Breast epithelium (tissue), 4 donors: ENCODE data around the gene TMEM217. TPM values are rescaled to one million over a fixed set of nuclear protein-coding genes. Genes with fewer than 3 reads are reported as not detected.

Experiments
- DNase-seq, 2 donors: peaks; one replicate each; pipeline ENCODE4 v3.0.0-alpha.2; 2019; ENCODE audit warnings: low spot score in 2 of 2
- H3K27ac ChIP-seq, 2 donors: fragments of 200-600 bp; sonication (generic) in 1 of 2; one replicate each; pipeline ENCODE4 v1.5.1; 2016 to 2019; ENCODE audit warnings: mild to moderate bottlenecking in 1 of 2
- H3K27me3 ChIP-seq, 2 donors: fragments of 200-600 bp; sonication (generic) in 1 of 2; one replicate each; pipeline versions ENCODE4 v1.5.1 to v1.6.0; 2017 to 2019; ENCODE audit warnings: control low read depth in 1 of 2, mild to moderate bottlenecking in 1 of 2
- H3K36me3 ChIP-seq: fragments of 200-600 bp; one replicate; pipeline ENCODE4 v1.5.1; 2019
- H3K4me1 ChIP-seq, 2 donors: fragments of 200-600 bp; sonication (generic); one replicate each; pipeline ENCODE4 v1.5.1; 2016 to 2019; ENCODE audit warnings: control low read depth in 1 of 2
- H3K4me3 ChIP-seq, 3 donors: fragments of 200-600 bp; sonication (generic); 1 replicate in 2 of 3; 2 replicates in 1 of 3; pipeline ENCODE4 v1.5.1; 2016 to 2019; ENCODE audit warnings: mild to moderate bottlenecking in 3 of 3, moderate library complexity in 2 of 3
- H3K9me3 ChIP-seq, 2 donors: fragments of 200-600 bp; sonication (generic) in 1 of 2; one replicate each; pipeline ENCODE4 v1.5.1; 2016 to 2019; ENCODE audit warnings: control low read depth in 1 of 2
- CTCF ChIP-seq, 3 donors: fragments of 450-650 bp; IDR thresholded peaks; one replicate each; pipeline ENCODE4 v1.5.1; 2016 to 2017; ENCODE audit warnings: antibody characterized with exemption in 3 of 3, mild to moderate bottlenecking in 3 of 3, moderate library complexity in 3 of 3
- POLR2A ChIP-seq: fragments of 450-650 bp; IDR thresholded peaks from one replicate; pipeline ENCODE4 v1.6.1; 2016; ENCODE audit warnings: antibody characterized with exemption, mild to moderate bottlenecking, moderate library complexity
- POLR2AphosphoS5 ChIP-seq, 3 donors: sonication (generic); formaldehyde crosslinking; IDR thresholded peaks; one replicate each; pipeline ENCODE4 v1.6.1; 2017; ENCODE audit warnings: antibody characterized with exemption in 3 of 3
- intact Hi-C: fragments of 100-400 bp; cut with DNase I; formaldehyde crosslinking; loops from one replicate; pipeline ENCODE4 v1.15.1; 2023; ENCODE audit warnings: low total_unique reads
- total RNA-seq, 3 donors: library from RNA; depleted of rRNA; stranded (reverse); fragments of >200 nt; gene quantifications; one replicate each; pipeline ENCODE4 v1.1.0, GENCODE V29; 2016

TMEM217 gene
- total RNA-seq, 3 donors from 2014 or later, result 0.66 to 1.0 TPM; not detected in 1

- Histone ChIP-seq H3K4me3 (no peak overlapping the region), H3K27ac (no peak overlapping the region), H3K9me3 (no peaks in the 10 kb centered on the region), H3K36me3 (no peaks in the 10 kb centered on the region), H3K27me3 (no peaks in the 10 kb centered on the region), H3K4me1 (no peaks in the 10 kb centered on the region)
- no peak for DNase-seq
- TF ChIP-seq POLR2AphosphoS5 (IDR thresholded peaks at IDR 0.05) (no peak), POLR2A (no peak), CTCF (IDR thresholded peaks at IDR 0.05) (no peak)
- intact Hi-C loops, result no loop called here
Observed at GRCh38 chr6:37265860-37266259, 7.9 kb upstream of the TMEM217 start.

GRCh38 chr6:37265001-37265400 is 7.1 kb upstream of the TMEM217 start:
- Histone ChIP-seq H3K36me3 (no peaks in the 10 kb centered on the region), H3K4me1 (no peaks in the 10 kb centered on the region), H3K9me3 (no peaks in the 10 kb centered on the region), H3K27ac (no peak overlapping the region), H3K4me3 (no peak overlapping the region), H3K27me3 (no peaks in the 10 kb centered on the region)
- TF ChIP-seq POLR2A, result no peak
- TF ChIP-seq POLR2AphosphoS5 (IDR thresholded peaks at IDR 0.05), result no peak
- no peak for TF ChIP-seq CTCF (IDR thresholded peaks at IDR 0.05)
- DNase-seq, result no peak
- intact Hi-C loops, result no loop called here

- Histone ChIP-seq H3K4me3 (no peak overlapping the region), H3K36me3 (no peaks in the 10 kb centered on the region), H3K4me1 (peaks cover 0 to 4% of the 10 kb centered on the region in 2 donors), H3K9me3 (no peaks in the 10 kb centered on the region), H3K27ac (no peak overlapping the region), H3K27me3 (no peaks in the 10 kb centered on the region)
- intact Hi-C loops, result no loop called here
- no peak for DNase-seq
- TF ChIP-seq POLR2AphosphoS5 (IDR thresholded peaks at IDR 0.05) (no peak), POLR2A (no peak), CTCF (IDR thresholded peaks at IDR 0.05) (no peak)
Observed at GRCh38 chr6:37262446-37263026, 4.6 kb upstream of the TMEM217 start.

- no peak for TF ChIP-seq CTCF (IDR thresholded peaks at IDR 0.05)
- no peak for TF ChIP-seq POLR2A
- no peak for TF ChIP-seq POLR2AphosphoS5 (IDR thresholded peaks at IDR 0.05)
- DNase-seq, result no peak
- Histone ChIP-seq H3K4me1 (peaks cover 0 to 4% of the 10 kb centered on the region in 2 donors), H3K4me3 (no peak overlapping the region), H3K27ac (no peak overlapping the region), H3K27me3 (no peaks in the 10 kb centered on the region), H3K9me3 (no peaks in the 10 kb centered on the region), H3K36me3 (no peaks in the 10 kb centered on the region)
- intact Hi-C loops, result no loop called here
Observed at GRCh38 chr6:37261198-37261597, 3.3 kb upstream of the TMEM217 start.

- Histone ChIP-seq H3K27me3 (no peaks in the 10 kb centered on the region), H3K4me1 (peaks cover 0 to 4% of the 10 kb centered on the region in 2 donors), H3K4me3 (no peak overlapping the region)
Observed at GRCh38 chr6:37260444-37260843, 2.5 kb upstream of the TMEM217 start.

More at GRCh38 chr6:37260444-37260843, 2.5 kb upstream of the TMEM217 start:
- Histone ChIP-seq H3K9me3 (no peaks in the 10 kb centered on the region), H3K27ac (no peak overlapping the region), H3K36me3 (no peaks in the 10 kb centered on the region)
- intact Hi-C loops, result no loop called here
- no peak for DNase-seq
- TF ChIP-seq POLR2AphosphoS5 (IDR thresholded peaks at IDR 0.05) (no peak), POLR2A (no peak), CTCF (IDR thresholded peaks at IDR 0.05) (no peak)
